ENCODE results near the gene MRPL14. TPM values are rescaled to one million over a fixed set of nuclear protein-coding genes. Genes with fewer than 3 reads are reported as not detected.
A peak's percentile ranks its signal among the peaks of the same experiment; 100 is the strongest.

The MRPL14 gene
- total and polyA plus RNA-seq, 4 donors = 70.8 to 219 (median 101) TPM

- no peak for ATAC-seq (ENCODE audit: insufficient read depth, low FRiP score)
- TF ChIP-seq, protein P1, sequence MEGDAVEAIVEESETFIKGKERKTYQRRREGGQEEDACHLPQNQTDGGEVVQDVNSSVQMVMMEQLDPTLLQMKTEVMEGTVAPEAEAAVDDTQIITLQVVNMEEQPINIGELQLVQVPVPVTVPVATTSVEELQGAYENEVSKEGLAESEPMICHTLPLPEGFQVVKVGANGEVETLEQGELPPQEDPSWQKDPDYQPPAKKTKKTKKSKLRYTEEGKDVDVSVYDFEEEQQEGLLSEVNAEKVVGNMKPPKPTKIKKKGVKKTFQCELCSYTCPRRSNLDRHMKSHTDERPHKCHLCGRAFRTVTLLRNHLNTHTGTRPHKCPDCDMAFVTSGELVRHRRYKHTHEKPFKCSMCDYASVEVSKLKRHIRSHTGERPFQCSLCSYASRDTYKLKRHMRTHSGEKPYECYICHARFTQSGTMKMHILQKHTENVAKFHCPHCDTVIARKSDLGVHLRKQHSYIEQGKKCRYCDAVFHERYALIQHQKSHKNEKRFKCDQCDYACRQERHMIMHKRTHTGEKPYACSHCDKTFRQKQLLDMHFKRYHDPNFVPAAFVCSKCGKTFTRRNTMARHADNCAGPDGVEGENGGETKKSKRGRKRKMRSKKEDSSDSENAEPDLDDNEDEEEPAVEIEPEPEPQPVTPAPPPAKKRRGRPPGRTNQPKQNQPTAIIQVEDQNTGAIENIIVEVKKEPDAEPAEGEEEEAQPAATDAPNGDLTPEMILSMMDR (IDR thresholded peaks at IDR 0.05; ENCODE audit: control extremely low read depth, extremely low read depth) = no peak
- H3K9ac ChIP-seq (ENCODE audit: insufficient read depth in 1 of 2, low read length in 2 of 2) = no peak overlapping the region
- H3K4me3 ChIP-seq = no peak overlapping the region
- peaks cover 0 to 5% (median 0%) of the 10 kb centered on the region in 4 donors for H3K36me3 ChIP-seq (ENCODE audit: control insufficient read depth in 4 of 4, insufficient read depth in 4 of 4, low read length in 4 of 4)
- H3K4me1 ChIP-seq (ENCODE audit: control insufficient read depth in 5 of 5, insufficient read depth in 5 of 5, low read length in 5 of 5) = peaks cover 4 to 48% (median 12%) of the 10 kb centered on the region in 5 donors
- 63 to 70% methylated on average over 2 of the region's 2 CpGs for WGBS, 2 donors
- no peak overlapping the region for H3K27ac ChIP-seq (ENCODE audit: low read depth in 1 of 2, low read length in 1 of 2)
- no peak for DNase-seq
- no peaks in the 10 kb centered on the region for H3K27me3 ChIP-seq (ENCODE audit: control insufficient read depth in 3 of 3, insufficient read depth in 3 of 3, low read length in 2 of 3)
- H3K9me3 ChIP-seq (ENCODE audit: control insufficient read depth in 4 of 4, insufficient read depth in 3 of 4, low read length in 3 of 4) = no peaks in the 10 kb centered on the region
These were observed 2.6 kb upstream of the MRPL14 start for GRCh38 chr6:44129841-44130322.

DNA sequence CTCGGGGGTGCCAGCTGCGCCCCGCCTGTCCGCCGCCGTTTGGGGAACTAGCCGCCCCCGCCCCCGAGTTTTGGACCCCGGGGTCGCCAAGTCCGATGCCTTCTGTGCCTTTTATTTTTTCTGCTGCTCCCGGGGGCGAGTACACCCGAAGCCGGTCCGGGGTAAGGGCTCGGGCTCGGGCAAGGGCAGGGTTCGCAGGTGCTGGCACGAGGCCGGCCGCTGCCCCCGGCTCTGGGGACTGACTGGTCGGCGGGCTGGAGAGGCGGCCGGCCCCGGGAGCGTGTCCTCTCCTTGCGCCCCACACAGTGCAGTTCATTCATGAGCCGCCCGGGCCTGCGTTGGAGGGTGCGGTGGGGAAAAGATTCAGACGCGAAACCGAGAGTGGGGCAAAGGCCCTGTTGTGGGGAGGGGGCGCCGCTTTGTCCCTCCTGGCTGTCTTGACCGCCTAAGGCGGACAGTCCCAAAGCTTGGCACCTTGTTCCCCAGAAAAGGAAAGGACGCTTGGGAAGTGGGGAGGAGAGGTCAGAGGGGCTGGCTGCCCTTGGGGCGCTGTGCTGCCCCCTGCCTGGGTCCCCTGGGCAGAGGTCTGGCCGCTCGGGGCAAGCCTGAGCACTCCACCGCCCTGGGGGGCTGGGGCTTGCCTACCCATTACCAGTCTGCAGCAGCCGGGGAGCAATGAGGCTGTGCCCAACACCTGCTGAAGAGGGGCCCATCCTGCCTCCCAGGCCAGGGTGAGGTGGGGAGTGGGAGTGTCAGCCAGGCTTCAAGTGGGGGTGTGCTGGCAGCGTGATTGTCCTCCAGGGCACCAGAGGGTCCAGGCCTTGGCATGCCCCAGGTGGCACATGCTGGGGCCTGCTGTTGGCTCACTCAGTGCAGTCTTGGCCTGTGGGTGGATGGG is 1.0 kb upstream of the MRPL14 start:
- H3K9ac ChIP-seq (ENCODE audit: insufficient read depth in 1 of 2, low read length in 2 of 2) = no peak overlapping the region
- H3K9me3 ChIP-seq (ENCODE audit: control insufficient read depth in 4 of 4, insufficient read depth in 3 of 4, low read length in 3 of 4) = no peaks in the 10 kb centered on the region
- no peaks in the 10 kb centered on the region for H3K36me3 ChIP-seq (ENCODE audit: control insufficient read depth in 4 of 4, insufficient read depth in 4 of 4, low read length in 4 of 4)
- H3K27me3 ChIP-seq (ENCODE audit: control insufficient read depth in 3 of 3, insufficient read depth in 3 of 3, low read length in 2 of 3) = no peaks in the 10 kb centered on the region
- TF ChIP-seq, protein P1 (IDR thresholded peaks at IDR 0.05; ENCODE audit: control extremely low read depth, extremely low read depth) = no peak
- WGBS, 2 donors = 9 to 10% methylated on average over 48 to 49 of the region's 49 CpGs
- ATAC-seq (ENCODE audit: insufficient read depth, low FRiP score) = no peak
- H3K4me3 ChIP-seq = peak overlapping the region; percentile 81
- peaks cover 5 to 46% (median 15%) of the 10 kb centered on the region in 5 donors for H3K4me1 ChIP-seq (ENCODE audit: control insufficient read depth in 5 of 5, insufficient read depth in 5 of 5, low read length in 5 of 5)
- DNase-seq = peak in 2 of 3 donors; percentile 23 to 41
- peak overlapping the region; percentile 58 to 77 for H3K27ac ChIP-seq (ENCODE audit: low read depth in 1 of 2, low read length in 1 of 2)

DNA sequence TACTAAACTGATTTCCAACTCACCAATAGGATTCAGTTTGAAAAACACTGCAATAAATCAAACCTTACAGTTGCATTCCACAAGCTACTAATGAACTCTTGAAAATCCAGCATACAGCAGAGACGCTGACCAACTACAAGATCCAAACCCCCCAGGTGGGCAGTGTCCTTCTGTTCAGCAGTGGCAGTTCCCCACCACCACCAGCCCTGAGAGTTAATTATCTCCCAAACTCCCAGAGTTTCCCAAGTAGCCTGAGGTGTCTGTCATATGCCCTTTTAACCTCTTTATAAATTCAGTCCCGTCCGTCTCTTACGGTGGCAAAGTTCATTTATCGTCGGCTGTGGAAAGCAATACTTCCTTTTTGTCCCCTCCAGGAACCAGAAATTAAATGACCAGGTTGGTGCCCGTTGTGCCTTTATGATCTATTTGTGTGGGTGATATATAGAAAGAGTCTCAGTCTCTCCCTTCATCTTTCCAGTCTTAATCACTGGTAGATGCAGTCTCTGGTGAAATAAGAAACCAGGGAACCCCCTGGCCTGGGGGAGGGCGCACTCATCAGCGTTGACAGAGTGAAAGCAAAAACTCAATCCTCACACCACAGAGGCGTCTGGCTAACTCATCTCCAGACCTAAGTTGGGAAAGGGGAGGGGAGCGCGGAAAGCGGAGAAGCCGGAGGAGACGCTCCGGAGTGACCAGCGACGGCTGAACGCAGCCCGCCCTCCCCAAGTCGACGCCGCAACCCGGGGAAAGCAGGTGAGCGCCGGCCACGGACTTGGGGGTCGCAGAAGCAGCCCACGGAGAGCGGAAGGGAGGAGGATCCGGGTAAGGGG is 717 bp downstream of the MRPL14 start:
- Histone ChIP-seq H3K4me3 (peak overlapping the region; percentile 77), H3K4me1 (ENCODE audit: control insufficient read depth in 5 of 5, insufficient read depth in 5 of 5, low read length in 5 of 5) (peaks cover 7 to 48% (median 18%) of the 10 kb centered on the region in 5 donors), H3K36me3 (ENCODE audit: control insufficient read depth in 4 of 4, insufficient read depth in 4 of 4, low read length in 4 of 4) (no peaks in the 10 kb centered on the region), H3K27me3 (ENCODE audit: control insufficient read depth in 3 of 3, insufficient read depth in 3 of 3, low read length in 2 of 3) (no peaks in the 10 kb centered on the region), H3K27ac (ENCODE audit: low read depth in 1 of 2, low read length in 1 of 2) (peak overlapping the region; percentile 62 to 93), H3K9me3 (ENCODE audit: control insufficient read depth in 4 of 4, insufficient read depth in 3 of 4, low read length in 3 of 4) (no peaks in the 10 kb centered on the region), H3K9ac (ENCODE audit: insufficient read depth in 1 of 2, low read length in 2 of 2) (peak overlapping the region; percentile 20 to 43)
- 2% methylated on average over 30 to 31 of the region's 31 CpGs for WGBS, 2 donors
- ATAC-seq (ENCODE audit: insufficient read depth, low FRiP score) = peak; percentile 38
- peak; percentile 57 to 66 (median 66) for DNase-seq
- TF ChIP-seq, protein P1 (IDR thresholded peaks at IDR 0.05; ENCODE audit: control extremely low read depth, extremely low read depth) = no peak

Data from lung (tissue), 12 donors.